ENCODE data around the gene ZC3H12C. TPM values are rescaled to one million over a fixed set of nuclear protein-coding genes. Genes with fewer than 3 reads are reported as not detected.

The ZC3H12C gene
- total and polyA plus RNA-seq, 9 donors, result 2.5 to 21.0 (median 16.2) TPM

DNA sequence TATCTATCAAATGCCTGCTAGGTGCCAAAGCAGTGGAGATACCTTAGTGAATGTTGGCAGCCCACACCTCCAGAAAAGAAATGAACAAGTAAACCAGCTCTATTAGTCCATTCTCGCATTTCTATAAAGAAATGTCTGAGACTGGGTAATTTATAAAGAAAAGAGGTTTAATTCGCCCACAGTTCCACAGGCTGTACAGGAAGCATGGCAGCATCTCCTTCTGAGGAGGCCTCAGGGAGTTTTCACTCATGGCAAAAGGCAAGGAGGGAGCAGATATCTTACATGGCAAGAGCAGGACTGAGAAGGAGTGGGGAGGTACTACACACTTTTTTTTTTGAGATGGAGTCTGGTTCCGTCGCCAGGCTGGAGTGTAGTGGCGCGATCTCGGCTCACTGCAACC lies 18.7 kb upstream of the ZC3H12C start:
- WGBS, 3 donors, result 96 to 99% (median 98%) methylated on average over 7 of the region's 7 CpGs

DNA sequence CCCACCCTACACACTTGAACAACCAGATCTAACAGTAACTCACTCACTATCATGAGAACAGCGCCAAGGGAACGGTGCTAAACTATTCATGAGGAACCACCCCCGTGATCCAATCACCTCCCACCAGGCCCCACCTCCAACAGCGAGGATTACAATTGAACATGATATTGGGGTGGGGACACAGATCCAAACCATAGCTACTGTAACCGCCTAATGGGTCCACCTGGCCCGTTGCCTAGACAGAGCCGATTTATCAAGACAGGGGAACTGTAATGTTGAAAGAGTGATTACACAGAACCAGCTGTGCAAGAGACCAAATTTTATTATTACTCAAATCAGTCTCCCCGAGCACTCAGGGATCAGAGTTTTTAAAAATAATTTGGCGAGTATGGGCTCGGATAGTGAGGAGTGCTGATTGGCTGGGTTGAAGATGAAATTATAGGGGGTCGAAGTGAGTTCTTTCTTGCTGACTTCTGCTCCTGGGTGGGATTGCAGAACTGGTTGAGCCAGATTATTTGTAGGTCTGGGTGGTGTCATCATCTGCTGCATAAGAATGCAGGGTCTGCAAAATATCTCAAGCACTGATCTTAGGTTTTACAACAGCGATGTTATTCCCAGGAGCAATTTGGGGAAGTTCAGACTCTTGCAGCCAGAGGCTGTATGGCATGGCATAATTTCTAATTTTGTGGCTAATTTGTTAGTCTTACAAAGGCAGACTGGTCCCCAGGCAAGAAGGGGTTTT lies 17.9 kb upstream of the ZC3H12C start:
- Histone ChIP-seq H3K4me3 (no peak overlapping the region), H3K9me3 (no peaks in the 10 kb centered on the region), H3K4me1 (ENCODE audit: insufficient read depth) (peaks cover 5% of the 10 kb centered on the region), H3K27ac (no peak overlapping the region), H3K27me3 (no peaks in the 10 kb centered on the region), H3K36me3 (no peaks in the 10 kb centered on the region)
- 32 to 42% (median 34%) methylated on average over 12 of the region's 12 CpGs for WGBS, 3 donors
- intact Hi-C loops (cut with DNase I), result no loop called here
- TF ChIP-seq POLR2A (IDR thresholded peaks at IDR 0.05) (no peak), EP300 (IDR thresholded peaks at IDR 0.05) (no peak)
- TF ChIP-seq, protein P1, sequence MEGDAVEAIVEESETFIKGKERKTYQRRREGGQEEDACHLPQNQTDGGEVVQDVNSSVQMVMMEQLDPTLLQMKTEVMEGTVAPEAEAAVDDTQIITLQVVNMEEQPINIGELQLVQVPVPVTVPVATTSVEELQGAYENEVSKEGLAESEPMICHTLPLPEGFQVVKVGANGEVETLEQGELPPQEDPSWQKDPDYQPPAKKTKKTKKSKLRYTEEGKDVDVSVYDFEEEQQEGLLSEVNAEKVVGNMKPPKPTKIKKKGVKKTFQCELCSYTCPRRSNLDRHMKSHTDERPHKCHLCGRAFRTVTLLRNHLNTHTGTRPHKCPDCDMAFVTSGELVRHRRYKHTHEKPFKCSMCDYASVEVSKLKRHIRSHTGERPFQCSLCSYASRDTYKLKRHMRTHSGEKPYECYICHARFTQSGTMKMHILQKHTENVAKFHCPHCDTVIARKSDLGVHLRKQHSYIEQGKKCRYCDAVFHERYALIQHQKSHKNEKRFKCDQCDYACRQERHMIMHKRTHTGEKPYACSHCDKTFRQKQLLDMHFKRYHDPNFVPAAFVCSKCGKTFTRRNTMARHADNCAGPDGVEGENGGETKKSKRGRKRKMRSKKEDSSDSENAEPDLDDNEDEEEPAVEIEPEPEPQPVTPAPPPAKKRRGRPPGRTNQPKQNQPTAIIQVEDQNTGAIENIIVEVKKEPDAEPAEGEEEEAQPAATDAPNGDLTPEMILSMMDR (IDR thresholded peaks at IDR 0.05), result no peak
- DNase-seq, result peak in 1 of 5 donors; percentile 48

More for the DNA sequence above, 18.7 kb upstream of the ZC3H12C start:
- H3K4me3 ChIP-seq, result no peak overlapping the region
- peaks cover 5% of the 10 kb centered on the region for H3K4me1 ChIP-seq (ENCODE audit: insufficient read depth)
- H3K27ac ChIP-seq, result no peak overlapping the region
- no peak for TF ChIP-seq EP300 (IDR thresholded peaks at IDR 0.05)
- TF ChIP-seq, protein P1 (IDR thresholded peaks at IDR 0.05), result no peak
- no peak for TF ChIP-seq POLR2A (IDR thresholded peaks at IDR 0.05)
- intact Hi-C loops (cut with DNase I), result no loop called here
- H3K9me3 ChIP-seq, result no peaks in the 10 kb centered on the region
- no peaks in the 10 kb centered on the region for H3K36me3 ChIP-seq
- H3K27me3 ChIP-seq, result no peaks in the 10 kb centered on the region
- DNase-seq, result no peak

DNA sequence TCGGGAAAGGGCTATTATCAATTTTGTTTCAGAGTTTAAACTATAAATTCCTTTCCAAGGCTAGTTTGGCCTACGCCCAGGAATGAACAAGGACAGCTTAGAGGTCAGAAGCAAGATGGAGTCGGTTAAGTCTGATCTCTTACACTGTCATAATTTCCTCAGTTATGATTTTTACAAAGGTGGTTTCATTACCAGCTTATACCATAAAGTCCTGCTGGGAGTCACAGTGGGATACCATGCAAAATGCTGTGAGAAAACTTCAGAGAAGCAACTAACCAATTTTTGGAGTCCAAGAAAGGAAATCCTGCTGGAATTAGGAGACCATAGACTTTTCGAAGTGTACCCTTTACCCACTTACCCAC lies 17.4 kb upstream of the ZC3H12C start:
- peaks cover 5% of the 10 kb centered on the region for H3K4me1 ChIP-seq (ENCODE audit: insufficient read depth)
- 26 to 29% (median 27%) methylated on average over 4 of the region's 4 CpGs for WGBS, 3 donors
- no peak overlapping the region for H3K4me3 ChIP-seq
- no peaks in the 10 kb centered on the region for H3K9me3 ChIP-seq
- no peak for TF ChIP-seq POLR2A (IDR thresholded peaks at IDR 0.05)
- TF ChIP-seq, protein P1 (IDR thresholded peaks at IDR 0.05), result no peak
- TF ChIP-seq EP300 (IDR thresholded peaks at IDR 0.05), result no peak
- DNase-seq, result no peak
- H3K36me3 ChIP-seq, result no peaks in the 10 kb centered on the region
- H3K27ac ChIP-seq, result no peak overlapping the region
- H3K27me3 ChIP-seq, result no peaks in the 10 kb centered on the region
- intact Hi-C loops (cut with DNase I), result no loop called here

DNA sequence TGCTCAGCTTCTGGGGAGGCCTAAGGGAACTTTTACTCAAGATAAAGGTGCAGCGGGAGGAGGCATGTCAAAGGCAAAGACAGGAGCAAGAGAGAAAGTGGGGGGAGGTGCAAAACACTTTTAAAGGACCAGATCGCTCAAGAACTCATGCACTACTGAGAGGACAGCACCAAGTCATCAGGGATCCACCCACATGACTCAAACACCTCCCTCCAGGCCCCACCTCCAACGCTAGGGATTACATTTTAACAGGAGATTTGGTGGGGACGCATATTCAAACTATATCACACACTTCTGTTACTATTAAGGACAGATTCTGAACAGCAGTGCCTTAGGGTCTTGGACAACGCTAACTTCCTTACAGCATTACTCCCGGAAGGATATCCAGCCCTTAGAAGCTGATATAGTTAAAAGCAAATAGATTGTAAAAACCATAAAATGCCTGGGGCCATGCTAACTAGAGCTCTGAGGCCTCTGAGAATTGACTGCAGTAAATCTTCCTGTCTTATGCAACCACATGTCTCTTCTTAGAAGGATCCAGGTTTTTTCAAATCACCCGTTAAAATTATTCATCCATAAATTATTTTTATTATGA lies 16.7 kb upstream of the ZC3H12C start:
- Histone ChIP-seq H3K9me3 (no peaks in the 10 kb centered on the region), H3K36me3 (no peaks in the 10 kb centered on the region), H3K4me3 (no peak overlapping the region), H3K27ac (no peak overlapping the region), H3K4me1 (ENCODE audit: insufficient read depth) (peaks cover 5% of the 10 kb centered on the region), H3K27me3 (no peaks in the 10 kb centered on the region)
- TF ChIP-seq EP300 (IDR thresholded peaks at IDR 0.05) (no peak), POLR2A (IDR thresholded peaks at IDR 0.05) (no peak)
- TF ChIP-seq, protein P1 (IDR thresholded peaks at IDR 0.05), result no peak
- intact Hi-C loops (cut with DNase I), result no loop called here
- DNase-seq, result no peak
- 61 to 70% (median 70%) methylated on average over 7 of the region's 7 CpGs for WGBS, 3 donors

Measured in ovary (tissue), 9 donors.